Glutamatergic neuron (in vitro differentiated cells): ENCODE data around the gene DGCR6. TPM values are rescaled to one million over a fixed set of nuclear protein-coding genes. Genes with fewer than 3 reads are reported as not detected.
"Not testable (repeated sequence)": the region's sequence is repeated elsewhere in the genome, so short reads cannot be mapped to it uniquely, and the experiment has no call there.

Experiments used
- DNase-seq: peaks from one replicate; pipeline ENCODE4 v3.0.0; 2022
- H3K27ac Mint-ChIP-seq: one replicate; pipeline ENCODE4 v1.8.0; 2020; ENCODE audit warnings: mild to moderate bottlenecking, mixed read lengths, inconsistent platforms; ENCODE audit not compliant: unreplicated experiment
- H3K27me3 Mint-ChIP-seq: one replicate; pipeline ENCODE4 v1.8.0; 2020; ENCODE audit warnings: mild to moderate bottlenecking, moderate library complexity, mixed read lengths, inconsistent platforms; ENCODE audit not compliant: unreplicated experiment
- H3K36me3 Mint-ChIP-seq: one replicate; pipeline ENCODE4 v1.8.0; 2020; ENCODE audit warnings: mild to moderate bottlenecking, mixed read lengths, inconsistent platforms; ENCODE audit not compliant: unreplicated experiment
- H3K4me1 Mint-ChIP-seq: one replicate; pipeline ENCODE4 v1.8.0; 2020; ENCODE audit warnings: mild to moderate bottlenecking, low read depth, mixed read lengths, inconsistent platforms; ENCODE audit not compliant: unreplicated experiment
- H3K4me3 Mint-ChIP-seq: one replicate; pipeline ENCODE4 v1.8.0; 2020; ENCODE audit warnings: mild to moderate bottlenecking, mixed read lengths, inconsistent platforms; ENCODE audit not compliant: unreplicated experiment
- H3K9me3 Mint-ChIP-seq: one replicate; pipeline ENCODE4 v1.8.0; 2020; ENCODE audit warnings: mild to moderate bottlenecking, moderate library complexity, mixed read lengths, inconsistent platforms; ENCODE audit not compliant: unreplicated experiment
- CTCF ChIP-seq: fragments of 200-600 bp; sonication (generic); IDR thresholded peaks from one replicate; pipeline ENCODE4 v1.5.0; 2021; ENCODE audit not compliant: partially characterized antibody, unreplicated experiment
- total RNA-seq: library from RNA; stranded (reverse); fragmentation: NEBNext Ultra II Directional; extraction: Animal tissue kit (Norgen Biotek cat#: 25700); gene quantifications from one replicate; pipeline ENCODE4 v1.2.1, GENCODE V29; 2021; ENCODE audit not compliant: unreplicated experiment

The DGCR6 gene
- total RNA-seq, 1 donor from 2014 or later: 11.7 TPM

- H3K27me3 Mint-ChIP-seq: peaks cover 4% of the 10 kb centered on the region
- H3K4me3 Mint-ChIP-seq: no peak overlapping the region
- no peak overlapping the region for H3K27ac Mint-ChIP-seq
- H3K36me3 Mint-ChIP-seq: no peaks in the 10 kb centered on the region
- no peak for DNase-seq
- TF ChIP-seq CTCF: no peak
- H3K9me3 Mint-ChIP-seq: no peaks in the 10 kb centered on the region
- H3K4me1 Mint-ChIP-seq: peaks cover 17% of the 10 kb centered on the region
These were observed 44.0 kb downstream of the DGCR6 start for GRCh38 chr22:18950141-18950540.

- H3K27ac Mint-ChIP-seq: no peak overlapping the region
- H3K27me3 Mint-ChIP-seq: peaks cover 7% of the 10 kb centered on the region
- peaks cover 18% of the 10 kb centered on the region for H3K4me1 Mint-ChIP-seq
- no peak for DNase-seq
- no peak for TF ChIP-seq CTCF
- no peaks in the 10 kb centered on the region for H3K9me3 Mint-ChIP-seq
- H3K4me3 Mint-ChIP-seq: no peak overlapping the region
- no peaks in the 10 kb centered on the region for H3K36me3 Mint-ChIP-seq
These were observed 45.9 kb downstream of the DGCR6 start for GRCh38 chr22:18952022-18952421.

- H3K4me3 Mint-ChIP-seq, H3K36me3 Mint-ChIP-seq, H3K27me3 Mint-ChIP-seq, H3K9me3 Mint-ChIP-seq, H3K27ac Mint-ChIP-seq: not testable (repeated sequence)
- DNase-seq: peak; percentile 33
- peaks cover 15% of the 10 kb centered on the region for H3K4me1 Mint-ChIP-seq
These were observed 47.0 kb downstream of the DGCR6 start for GRCh38 chr22:18953128-18953527.

- DNase-seq: peak; percentile 88
- H3K27me3 Mint-ChIP-seq, H3K4me3 Mint-ChIP-seq, H3K27ac Mint-ChIP-seq, H3K36me3 Mint-ChIP-seq, H3K9me3 Mint-ChIP-seq: not testable (repeated sequence)
- peaks cover 12% of the 10 kb centered on the region for H3K4me1 Mint-ChIP-seq
- peak; percentile 74 for TF ChIP-seq CTCF
These were observed 48.3 kb downstream of the DGCR6 start for GRCh38 chr22:18954303-18954989.

- DNase-seq: no peak
- Mint-ChIP-seq H3K27me3 (peaks cover 7% of the 10 kb centered on the region), H3K9me3 (peaks cover 2% of the 10 kb centered on the region), H3K27ac (no peak overlapping the region), H3K36me3 (no peaks in the 10 kb centered on the region), H3K4me1 (peaks cover 7% of the 10 kb centered on the region), H3K4me3 (no peak overlapping the region)
- no peak for TF ChIP-seq CTCF
These were observed 49.0 kb downstream of the DGCR6 start for GRCh38 chr22:18954990-18955571.
